Activated CD4-positive, alpha-beta T cell treated with anti-CD3 and anti-CD28 coated beads, Interleukin-2, amount 10 ng/mL, durations not matched to agents 7 days and 5 days (primary cell): ENCODE measurements around the gene SCARF1. TPM values are rescaled to one million over a fixed set of nuclear protein-coding genes. Genes with fewer than 3 reads are reported as not detected.
A peak's percentile ranks its signal among the peaks of the same experiment; 100 is the strongest.

Source experiments
- CTCF ChIA-PET: fragments of 350-600 bp; sonication (Branson Sonifier 250); formaldehyde crosslinking; loops from one replicate; lab custom pipeline; 2021; ENCODE audit warnings: antibody characterized with exemption; lab: Charles Lee
- POLR2A ChIA-PET: fragments of 350-600 bp; sonication (Branson Sonifier 250); formaldehyde crosslinking; loops from one replicate; lab custom pipeline; 2021; ENCODE audit warnings: antibody characterized with exemption; lab: Charles Lee
- DNase-seq: peaks from one replicate; pipeline ENCODE4 v3.0.0-alpha.2; 2020
- H3K27ac Mint-ChIP-seq: one replicate; pipeline ENCODE4 v1.8.0; 2021; ENCODE audit warnings: mild to moderate bottlenecking, moderate library complexity, mixed read lengths
- H3K27me3 Mint-ChIP-seq: one replicate; pipeline ENCODE4 v1.8.0; 2021; ENCODE audit warnings: mixed read lengths
- H3K36me3 Mint-ChIP-seq: one replicate; pipeline ENCODE4 v1.8.0; 2021; ENCODE audit warnings: low read depth, mixed read lengths
- H3K4me1 Mint-ChIP-seq: one replicate; pipeline ENCODE4 v1.8.0; 2021; ENCODE audit warnings: mixed read lengths
- H3K4me3 Mint-ChIP-seq: one replicate; pipeline ENCODE4 v1.8.0; 2021; ENCODE audit warnings: mild to moderate bottlenecking, moderate library complexity, mixed read lengths
- H3K9me3 Mint-ChIP-seq: one replicate; pipeline ENCODE4 v1.8.0; 2021; ENCODE audit warnings: mixed read lengths
- total RNA-seq, 2 experiments: library from RNA; stranded (reverse); gene quantifications; one replicate each; pipeline ENCODE4 v1.2.3, GENCODE V29; 2021

SCARF1 gene
- total RNA-seq, 2 experiments from 2014 or later, result 0.87 to 1.0 TPM

DNA sequence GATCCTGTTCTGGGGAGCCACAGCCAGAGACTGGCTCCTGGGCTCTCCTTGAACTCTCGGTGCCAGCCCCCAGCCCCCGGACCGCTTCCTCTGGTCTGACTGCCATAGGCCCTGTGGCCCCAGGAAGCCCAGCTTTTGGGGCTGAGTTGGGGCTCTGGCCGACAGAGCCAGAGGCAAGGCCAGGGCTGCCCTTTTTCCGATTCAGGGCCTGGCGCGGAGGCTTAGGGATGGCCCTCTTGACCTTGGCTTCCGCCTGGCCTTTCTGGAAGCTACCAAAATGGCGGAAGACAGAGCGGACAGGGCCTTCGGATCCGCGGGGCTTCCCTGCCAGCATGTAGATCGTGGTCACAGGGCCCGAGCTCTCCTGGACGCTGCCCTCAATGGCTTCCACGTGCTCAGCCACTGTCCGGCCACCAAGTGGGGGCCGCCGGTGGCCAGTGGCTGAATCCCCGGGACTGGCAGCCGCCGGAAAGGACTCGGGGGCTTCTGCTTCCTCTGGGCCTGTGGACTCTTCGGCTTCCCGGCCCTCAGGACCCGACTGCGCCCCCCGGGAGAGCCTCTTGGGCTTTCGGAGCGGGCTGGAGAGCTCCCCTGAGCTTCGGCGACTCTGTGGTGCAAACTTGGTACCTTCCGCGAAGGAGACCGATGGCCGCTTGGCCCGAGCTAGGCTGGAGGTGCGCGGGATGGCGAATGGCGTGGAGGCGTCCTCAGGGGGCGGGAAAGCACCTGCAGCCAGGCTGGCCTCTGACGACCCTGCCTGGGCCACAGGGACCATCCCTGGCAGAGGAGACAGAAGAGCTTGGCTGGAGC is 10.5 kb downstream of the SCARF1 start:
- Mint-ChIP-seq H3K27me3 (peaks cover 15% of the 10 kb centered on the region), H3K4me3 (no peak overlapping the region), H3K4me1 (peaks cover 4% of the 10 kb centered on the region), H3K36me3 (no peaks in the 10 kb centered on the region), H3K9me3 (no peaks in the 10 kb centered on the region), H3K27ac (no peak overlapping the region)
- ChIA-PET CTCF (interaction anchor here (0.6 to 1.2 kb wide), 4 partner anchors 9 to 20 kb away, joined by 3 to 4 read pairs (median 4); partner anchors contain the start of gene RILP), POLR2A (no interaction called here)
- DNase-seq, result no peak

DNA sequence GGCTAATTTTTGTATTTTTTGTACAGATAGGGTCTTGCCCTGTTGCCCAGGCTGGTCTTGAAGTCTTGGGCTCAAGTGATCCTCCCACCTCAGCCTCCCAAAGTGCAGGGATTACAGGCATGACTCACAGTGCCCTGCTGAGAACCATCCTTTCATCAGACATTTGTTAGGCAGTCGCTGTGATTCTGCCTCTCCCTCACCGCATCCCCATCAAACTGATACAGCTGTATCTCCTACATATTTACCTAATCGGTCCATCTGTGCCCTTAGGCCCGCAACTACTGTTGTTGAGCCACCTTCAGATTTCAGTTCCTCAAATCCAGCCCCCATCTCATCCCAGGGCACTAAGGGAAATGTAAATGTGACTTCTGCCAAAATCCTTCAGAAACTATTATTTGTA is 14.9 kb downstream of the SCARF1 start:
- no peaks in the 10 kb centered on the region for H3K9me3 Mint-ChIP-seq
- peaks cover 39% of the 10 kb centered on the region for H3K27me3 Mint-ChIP-seq
- ChIA-PET CTCF (interaction anchor here (0.6 to 2.4 kb wide), 15 partner anchors 9 to 280 kb away, joined by 3 to 22 read pairs (median 3); partner anchors contain the start of genes INPP5K and SCARF1), POLR2A (no interaction called here)
- H3K36me3 Mint-ChIP-seq, result no peaks in the 10 kb centered on the region
- H3K4me3 Mint-ChIP-seq, result peak overlapping the region; percentile 81
- peaks cover 28% of the 10 kb centered on the region for H3K4me1 Mint-ChIP-seq
- DNase-seq, result no peak
- H3K27ac Mint-ChIP-seq, result no peak overlapping the region

DNA sequence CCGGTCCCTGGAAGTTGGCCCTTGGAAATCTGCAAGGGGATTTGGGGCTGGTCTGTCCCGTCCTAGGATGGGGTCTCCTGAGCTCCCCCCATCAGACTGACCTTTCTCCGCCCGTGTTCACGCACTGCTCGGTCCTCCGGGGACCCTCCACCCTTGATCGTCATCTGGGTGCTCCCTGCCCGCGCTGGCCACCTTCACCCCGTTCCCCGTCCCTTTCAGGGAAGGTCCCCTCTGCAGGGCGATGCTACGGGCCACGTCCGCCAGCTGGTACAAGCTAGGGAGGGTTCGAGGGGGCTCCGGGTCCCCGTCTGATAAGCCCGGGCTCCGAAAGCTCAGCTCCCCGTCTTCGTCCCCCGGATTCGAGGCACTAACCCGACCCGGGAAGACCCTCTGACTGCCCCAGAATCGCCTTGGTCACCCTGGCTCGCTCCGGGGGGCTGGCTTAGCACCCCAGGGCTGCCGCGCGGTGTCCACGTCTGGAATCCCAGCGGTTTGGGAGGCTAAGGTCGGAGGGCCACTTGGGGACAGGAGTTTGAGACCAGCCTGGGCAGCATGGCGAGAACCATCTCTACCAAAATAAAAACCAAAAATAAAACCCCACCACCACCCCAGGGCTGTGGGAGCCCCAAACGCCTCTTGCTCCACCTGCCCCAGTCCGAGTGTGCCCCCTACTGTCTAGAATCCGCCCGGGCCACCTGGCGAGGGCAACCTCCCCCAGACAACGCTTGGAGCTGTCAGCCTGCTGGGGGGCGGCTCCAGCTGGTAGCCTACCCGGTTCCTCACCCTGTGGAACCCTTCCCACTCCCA is 15.8 kb downstream of the SCARF1 start:
- POLR2A ChIA-PET, result no interaction called here
- Mint-ChIP-seq H3K4me1 (peaks cover 28% of the 10 kb centered on the region), H3K27me3 (peaks cover 45% of the 10 kb centered on the region), H3K27ac (peak overlapping the region; percentile 54), H3K4me3 (peak overlapping the region; percentile 81), H3K9me3 (no peaks in the 10 kb centered on the region), H3K36me3 (no peaks in the 10 kb centered on the region)
- CTCF ChIA-PET, result interaction anchor here (0.6 to 2.4 kb wide), 17 partner anchors 10 to 279 kb away, joined by 3 to 22 read pairs (median 3); partner anchors contain the start of genes INPP5K and SCARF1
- peak; percentile 78 for DNase-seq

DNA sequence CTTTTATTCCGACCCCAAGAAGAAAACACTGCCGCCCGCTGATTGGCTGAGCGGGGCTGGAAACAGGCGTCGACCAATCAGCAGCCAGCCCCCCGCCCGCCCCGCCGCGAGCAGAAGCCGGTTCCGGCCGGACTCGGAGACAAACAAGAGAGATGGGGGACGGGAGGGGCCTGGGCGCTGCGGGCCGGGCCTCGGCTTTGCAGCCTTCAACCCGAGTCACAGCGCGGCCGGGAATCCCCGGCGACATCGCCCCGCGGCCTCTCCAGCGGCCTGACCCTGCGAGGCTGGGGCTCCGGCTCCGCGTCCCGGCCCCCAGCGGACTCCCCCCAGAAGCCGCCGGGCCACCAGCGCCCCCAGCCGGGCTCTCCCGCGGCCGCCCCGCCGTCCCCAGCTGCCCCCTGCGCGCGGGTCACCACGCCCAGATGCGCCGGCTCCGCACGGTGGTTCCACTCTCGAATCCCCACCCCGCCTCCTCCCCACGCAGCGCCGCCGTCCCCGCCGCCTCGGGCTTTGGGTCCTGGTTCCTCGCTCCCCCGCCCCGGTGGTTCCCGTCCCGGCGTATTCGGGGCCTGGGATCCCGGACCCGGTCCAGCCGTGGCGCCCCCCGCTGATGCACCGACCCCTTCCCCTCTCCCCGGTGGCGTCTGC is 16.6 kb downstream of the SCARF1 start:
- Mint-ChIP-seq H3K4me3 (peak overlapping the region; percentile 88), H3K27ac (peak overlapping the region; percentile 90), H3K9me3 (no peaks in the 10 kb centered on the region), H3K4me1 (peaks cover 28% of the 10 kb centered on the region), H3K36me3 (no peaks in the 10 kb centered on the region), H3K27me3 (peaks cover 45% of the 10 kb centered on the region)
- DNase-seq, result peak; percentile 90
- POLR2A ChIA-PET, result no interaction called here
- CTCF ChIA-PET, result interaction anchor here (0.6 to 2.4 kb wide), 7 partner anchors 11 to 263 kb away, joined by 3 to 22 read pairs (median 5); partner anchors contain the start of gene RILP

DNA sequence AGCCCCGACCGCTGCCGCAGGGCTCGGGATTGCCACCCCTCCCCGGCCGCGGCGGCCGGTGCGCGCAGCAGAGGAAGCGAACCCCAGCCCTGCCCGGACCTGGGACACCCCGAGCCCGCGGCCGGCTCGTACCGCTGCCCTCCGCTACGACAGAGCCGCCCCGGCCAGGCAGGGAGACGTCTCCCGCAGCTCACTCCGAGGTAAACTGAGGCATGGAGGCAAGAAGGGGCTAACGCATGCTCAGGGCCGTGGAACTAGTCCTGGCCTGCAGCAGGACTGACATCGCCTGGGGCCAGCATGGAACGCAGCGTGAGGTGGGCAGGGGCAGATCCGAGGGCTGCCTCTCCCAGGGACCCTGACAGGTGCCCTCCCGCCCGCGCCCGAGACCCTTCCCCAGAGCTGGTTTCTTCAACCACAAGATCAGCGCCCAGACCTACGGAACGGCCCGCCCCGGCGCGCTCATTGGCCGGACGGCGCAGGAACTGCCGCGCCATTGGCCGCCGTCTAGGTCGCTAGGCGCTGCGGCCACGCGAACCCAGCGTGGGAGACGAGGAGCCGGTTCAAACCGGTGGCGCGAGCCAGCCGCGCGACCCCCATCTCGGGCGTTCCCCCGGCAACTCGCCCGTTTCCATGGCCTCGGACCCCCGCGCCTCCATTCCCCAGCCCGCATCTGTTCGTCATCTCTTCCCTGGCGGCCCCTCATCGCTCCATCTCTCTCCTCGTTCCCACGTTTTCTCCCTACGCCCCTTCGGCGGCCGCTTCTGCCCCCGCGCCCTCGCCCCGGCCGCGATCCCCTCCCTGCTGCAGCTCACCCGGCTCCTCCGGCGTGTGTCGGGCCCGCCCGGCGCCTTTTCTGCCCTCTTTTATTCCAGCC is 17.3 kb downstream of the SCARF1 start, which contains the start of gene SLC43A2:
Gene SLC43A2, minus strand, starts transcription at position 853 of the 874 bp plus-strand sequence. CDS start 960 bp downstream, outside the sequence.
- ChIA-PET CTCF (interaction anchor here (1.3 to 2.4 kb wide), 3 partner anchors 12 to 22 kb away, joined by 3 to 22 read pairs (median 3); partner anchors contain the start of gene RILP), POLR2A (interaction anchor here (0.5 kb wide), 1 partner anchor 99 kb away, joined by 4 read pairs; no protein-coding TSS in a partner anchor)
- H3K27ac Mint-ChIP-seq, result peak within 1 kb of the TSS; percentile 90
- H3K36me3 Mint-ChIP-seq, result no peaks in the 10 kb centered on the region
- peaks cover 45% of the 10 kb centered on the region for H3K27me3 Mint-ChIP-seq
- peak within 1 kb of the TSS; percentile 88 for H3K4me3 Mint-ChIP-seq
- no peaks in the 10 kb centered on the region for H3K9me3 Mint-ChIP-seq
- DNase-seq, result peak; percentile 73
- peaks cover 28% of the 10 kb centered on the region for H3K4me1 Mint-ChIP-seq

DNA sequence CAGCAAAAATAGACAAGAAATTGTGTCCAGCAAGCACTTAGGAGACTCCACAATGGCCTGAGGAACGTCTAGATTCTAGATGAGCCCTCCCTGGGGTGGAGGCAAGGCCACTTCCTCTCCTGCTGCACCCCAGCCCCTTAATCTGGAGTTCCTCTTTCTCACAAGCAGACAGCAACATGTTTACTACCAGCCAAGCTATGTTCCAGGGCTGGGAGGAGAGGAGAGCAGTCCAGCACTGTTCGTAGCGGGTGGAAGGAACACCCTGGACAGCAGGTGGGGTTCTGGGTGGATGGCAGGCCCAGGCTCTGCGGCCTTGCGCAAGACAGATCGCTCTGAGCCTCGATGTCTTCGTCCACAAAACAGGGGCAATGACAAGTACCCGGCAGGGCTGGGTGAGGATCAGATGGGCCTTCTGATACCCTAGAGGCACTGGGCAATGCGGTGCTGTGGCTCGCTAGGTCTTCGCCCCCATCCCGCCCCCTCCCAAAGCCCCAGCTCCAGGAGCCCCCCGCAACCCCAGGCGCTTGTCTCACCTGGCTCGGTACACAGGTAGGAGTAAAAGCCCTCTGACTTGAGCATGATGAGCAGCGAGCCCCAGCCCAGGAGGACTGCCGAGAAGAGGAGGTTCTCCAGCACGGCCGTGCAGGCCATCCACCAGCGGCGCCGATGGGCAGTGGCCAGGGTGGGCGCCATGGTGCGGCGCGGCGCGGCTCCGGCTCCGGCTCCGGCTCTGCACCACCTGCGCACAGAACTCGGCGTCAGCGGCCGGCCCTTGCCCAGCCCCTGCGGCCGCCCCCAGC is 18.1 kb downstream of the SCARF1 start:
- Mint-ChIP-seq H3K27me3 (peaks cover 45% of the 10 kb centered on the region), H3K36me3 (no peaks in the 10 kb centered on the region), H3K4me1 (peaks cover 28% of the 10 kb centered on the region), H3K4me3 (peak overlapping the region; percentile 47), H3K9me3 (no peaks in the 10 kb centered on the region), H3K27ac (no peak overlapping the region)
- no peak for DNase-seq
- CTCF ChIA-PET, result interaction anchor here (0.9 to 1.3 kb wide), 2 partner anchors 20 to 23 kb away, joined by 3 read pairs; partner anchors contain the start of gene RILP
- POLR2A ChIA-PET, result interaction anchor here (0.5 kb wide), 1 partner anchor 100 kb away, joined by 4 read pairs; no protein-coding TSS in a partner anchor

DNA sequence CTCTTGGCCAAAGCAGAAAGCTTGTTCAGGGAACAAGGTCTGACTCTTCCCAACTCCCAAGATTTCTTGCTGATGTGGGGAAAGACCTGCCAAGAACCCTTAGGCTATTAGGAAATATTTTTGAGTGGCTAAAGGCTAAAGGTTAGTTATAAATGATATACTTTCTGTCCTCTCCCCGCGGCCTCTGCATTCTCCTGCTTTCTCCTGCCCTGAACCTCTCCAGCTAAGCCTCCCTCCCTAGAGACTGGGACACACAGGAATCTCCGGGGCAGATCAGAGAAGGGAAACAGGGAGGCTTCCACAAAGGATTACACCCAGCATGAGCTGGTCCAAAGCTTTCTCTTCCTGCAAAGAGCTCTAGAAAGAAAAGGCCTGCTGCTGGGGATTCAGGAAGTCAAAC is 19.2 kb downstream of the SCARF1 start:
- DNase-seq, result no peak
- no peak overlapping the region for H3K27ac Mint-ChIP-seq
- no peak overlapping the region for H3K4me3 Mint-ChIP-seq
- H3K27me3 Mint-ChIP-seq, result peaks cover 41% of the 10 kb centered on the region
- peaks cover 28% of the 10 kb centered on the region for H3K4me1 Mint-ChIP-seq
- no peaks in the 10 kb centered on the region for H3K36me3 Mint-ChIP-seq
- no peaks in the 10 kb centered on the region for H3K9me3 Mint-ChIP-seq
- POLR2A ChIA-PET, result no interaction called here
- CTCF ChIA-PET, result interaction anchor here (0.9 to 1.2 kb wide), 2 partner anchors 19 to 37 kb away, joined by 3 to 4 read pairs; no protein-coding TSS in a partner anchor

DNA sequence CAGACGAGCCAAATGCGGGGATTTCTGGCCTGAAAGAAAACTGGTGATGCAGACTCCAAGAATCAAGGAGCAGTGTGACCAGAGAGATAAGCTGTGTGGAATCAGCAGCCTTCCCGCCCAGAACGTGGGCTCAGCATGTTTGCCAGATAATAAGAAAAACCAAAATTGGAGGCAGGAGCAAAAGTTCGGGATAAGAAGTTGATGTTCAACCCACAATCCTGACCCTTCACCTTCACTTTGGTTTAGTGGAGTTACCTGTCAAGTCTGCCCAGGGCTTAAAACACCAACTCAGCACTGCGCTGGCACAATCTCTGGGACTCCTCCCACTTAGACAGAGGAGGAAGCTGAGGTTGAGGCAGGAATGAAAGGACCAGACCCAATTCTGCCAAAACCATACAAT is 20.0 kb downstream of the SCARF1 start:
- peaks cover 34% of the 10 kb centered on the region for H3K27me3 Mint-ChIP-seq
- H3K27ac Mint-ChIP-seq, result no peak overlapping the region
- peaks cover 27% of the 10 kb centered on the region for H3K4me1 Mint-ChIP-seq
- no peaks in the 10 kb centered on the region for H3K36me3 Mint-ChIP-seq
- POLR2A ChIA-PET, result no interaction called here
- CTCF ChIA-PET, result interaction anchor here (1.2 kb wide), 1 partner anchor 36 kb away, joined by 4 read pairs; no protein-coding TSS in a partner anchor
- DNase-seq, result no peak
- no peaks in the 10 kb centered on the region for H3K9me3 Mint-ChIP-seq
- H3K4me3 Mint-ChIP-seq, result no peak overlapping the region

DNA sequence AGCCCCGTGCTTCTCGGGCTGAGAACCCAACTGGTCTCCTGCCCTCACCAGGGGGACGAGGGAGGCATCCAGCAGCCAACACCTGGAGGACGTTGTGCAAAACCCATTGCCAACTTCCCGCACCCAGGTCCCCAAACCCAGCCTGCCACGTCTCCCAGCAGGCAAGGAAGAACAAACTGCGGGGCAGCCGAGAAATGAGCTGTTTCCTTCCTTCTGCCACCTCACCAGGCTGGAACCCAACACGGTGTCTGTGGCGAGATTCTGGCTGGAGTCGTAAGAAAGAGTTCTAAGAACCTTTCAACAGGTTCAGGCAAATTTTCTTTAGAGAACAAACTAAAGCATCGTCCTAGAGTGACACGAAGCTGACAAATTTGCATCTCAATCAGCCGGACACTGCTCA is 20.5 kb downstream of the SCARF1 start:
- Mint-ChIP-seq H3K36me3 (no peaks in the 10 kb centered on the region), H3K4me1 (peaks cover 25% of the 10 kb centered on the region), H3K27me3 (peaks cover 30% of the 10 kb centered on the region), H3K27ac (no peak overlapping the region), H3K9me3 (no peaks in the 10 kb centered on the region), H3K4me3 (no peak overlapping the region)
- DNase-seq, result no peak
- POLR2A ChIA-PET, result no interaction called here
- CTCF ChIA-PET, result interaction anchor here (0.5 to 1.2 kb wide), 4 partner anchors 24 to 710 kb away, joined by 3 to 4 read pairs (median 4); partner anchors contain the start of gene RILP

DNA sequence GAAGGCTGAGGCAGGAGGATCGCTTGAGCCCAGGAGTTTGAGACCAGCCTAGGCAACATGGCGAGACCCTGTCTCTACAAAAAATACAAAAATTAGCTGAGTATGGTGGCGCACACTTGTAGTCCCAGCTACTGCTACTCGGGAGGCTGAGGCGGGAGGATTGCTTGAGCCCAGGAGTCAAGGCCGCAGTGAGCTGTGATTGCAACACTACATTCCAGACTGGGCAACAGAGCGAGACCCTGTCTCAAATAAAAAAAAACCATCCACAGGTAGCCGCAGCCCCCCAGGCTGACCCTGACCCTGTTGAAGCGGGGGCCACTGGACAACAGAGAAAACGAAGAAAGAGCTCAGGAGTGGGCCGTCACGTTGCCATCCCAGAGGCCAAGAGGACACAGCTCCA is 20.9 kb downstream of the SCARF1 start:
- no peak for DNase-seq
- Mint-ChIP-seq H3K4me1 (peaks cover 23% of the 10 kb centered on the region), H3K27me3 (peaks cover 27% of the 10 kb centered on the region), H3K9me3 (no peaks in the 10 kb centered on the region), H3K27ac (no peak overlapping the region), H3K4me3 (no peak overlapping the region), H3K36me3 (no peaks in the 10 kb centered on the region)
- ChIA-PET POLR2A (no interaction called here), CTCF (interaction anchor here (0.5 to 1.2 kb wide), 3 partner anchors 25 to 710 kb away, joined by 3 to 4 read pairs (median 3); partner anchors contain the start of gene RILP)
